ENCODE results near the gene RAD9A. TPM values are rescaled to one million over a fixed set of nuclear protein-coding genes. Genes with fewer than 3 reads are reported as not detected.

The RAD9A gene
- total RNA-seq, 4 donors from 2014 or later, result 37.0 to 73.4 (median 61.6) TPM

DNA sequence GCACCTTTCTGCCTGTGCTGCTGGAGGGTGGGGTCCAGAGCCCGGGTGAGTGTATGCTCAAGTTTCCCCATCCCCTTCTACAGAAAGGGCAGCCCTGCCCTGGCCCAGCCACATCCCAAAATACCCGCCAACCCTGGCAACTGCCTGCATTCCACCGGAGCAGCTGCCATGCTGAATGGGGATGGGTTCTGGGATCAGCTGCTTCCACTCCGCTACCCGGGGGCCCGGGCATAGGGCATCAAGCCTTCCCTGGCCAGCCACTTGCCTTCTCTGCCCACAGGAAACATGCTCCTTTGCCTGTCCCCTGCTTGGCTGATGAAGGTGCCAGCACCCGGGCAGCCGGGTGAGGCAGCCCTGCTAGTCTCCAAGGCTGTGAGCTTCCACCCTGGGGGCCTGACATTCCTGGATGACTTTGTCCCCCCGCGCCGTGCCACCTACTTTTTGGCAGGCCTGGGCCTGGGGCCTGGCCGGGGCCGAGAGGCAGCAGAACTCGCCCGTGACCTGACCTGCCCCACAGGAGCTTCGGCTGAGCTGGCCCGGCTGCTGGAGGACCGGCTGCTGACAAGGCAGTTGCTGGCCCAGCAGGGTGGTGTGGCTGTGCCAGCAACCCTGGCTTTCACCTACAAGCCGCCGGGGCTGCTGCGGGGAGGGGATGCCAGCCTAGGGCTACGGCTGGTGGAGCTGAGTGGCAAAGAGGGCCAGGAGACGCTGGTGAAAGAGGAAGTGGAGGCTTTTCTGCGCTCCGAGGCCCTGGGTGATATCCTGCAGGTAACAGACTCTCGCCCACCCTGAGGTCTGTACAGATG is 26.9 kb downstream of the RAD9A start:
- Histone ChIP-seq H3K27ac (peak overlapping the region in 2 of 4 donors; percentile 49 to 98), H3K27me3 (peaks cover 0 to 8% of the 10 kb centered on the region in 2 donors), H3K4me3 (no peak overlapping the region), H3K4me1 (peaks cover 0 to 50% (median 30%) of the 10 kb centered on the region in 4 donors), H3K36me3 (no peaks in the 10 kb centered on the region), H3K9me3 (no peaks in the 10 kb centered on the region)
- TF ChIP-seq POLR2A (IDR thresholded peaks at IDR 0.05), result no peak
- TF ChIP-seq, protein P1, sequence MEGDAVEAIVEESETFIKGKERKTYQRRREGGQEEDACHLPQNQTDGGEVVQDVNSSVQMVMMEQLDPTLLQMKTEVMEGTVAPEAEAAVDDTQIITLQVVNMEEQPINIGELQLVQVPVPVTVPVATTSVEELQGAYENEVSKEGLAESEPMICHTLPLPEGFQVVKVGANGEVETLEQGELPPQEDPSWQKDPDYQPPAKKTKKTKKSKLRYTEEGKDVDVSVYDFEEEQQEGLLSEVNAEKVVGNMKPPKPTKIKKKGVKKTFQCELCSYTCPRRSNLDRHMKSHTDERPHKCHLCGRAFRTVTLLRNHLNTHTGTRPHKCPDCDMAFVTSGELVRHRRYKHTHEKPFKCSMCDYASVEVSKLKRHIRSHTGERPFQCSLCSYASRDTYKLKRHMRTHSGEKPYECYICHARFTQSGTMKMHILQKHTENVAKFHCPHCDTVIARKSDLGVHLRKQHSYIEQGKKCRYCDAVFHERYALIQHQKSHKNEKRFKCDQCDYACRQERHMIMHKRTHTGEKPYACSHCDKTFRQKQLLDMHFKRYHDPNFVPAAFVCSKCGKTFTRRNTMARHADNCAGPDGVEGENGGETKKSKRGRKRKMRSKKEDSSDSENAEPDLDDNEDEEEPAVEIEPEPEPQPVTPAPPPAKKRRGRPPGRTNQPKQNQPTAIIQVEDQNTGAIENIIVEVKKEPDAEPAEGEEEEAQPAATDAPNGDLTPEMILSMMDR (IDR thresholded peaks at IDR 0.05), result no peak
- DNase-seq, result peak in 2 of 3 donors; percentile 72 to 78

DNA sequence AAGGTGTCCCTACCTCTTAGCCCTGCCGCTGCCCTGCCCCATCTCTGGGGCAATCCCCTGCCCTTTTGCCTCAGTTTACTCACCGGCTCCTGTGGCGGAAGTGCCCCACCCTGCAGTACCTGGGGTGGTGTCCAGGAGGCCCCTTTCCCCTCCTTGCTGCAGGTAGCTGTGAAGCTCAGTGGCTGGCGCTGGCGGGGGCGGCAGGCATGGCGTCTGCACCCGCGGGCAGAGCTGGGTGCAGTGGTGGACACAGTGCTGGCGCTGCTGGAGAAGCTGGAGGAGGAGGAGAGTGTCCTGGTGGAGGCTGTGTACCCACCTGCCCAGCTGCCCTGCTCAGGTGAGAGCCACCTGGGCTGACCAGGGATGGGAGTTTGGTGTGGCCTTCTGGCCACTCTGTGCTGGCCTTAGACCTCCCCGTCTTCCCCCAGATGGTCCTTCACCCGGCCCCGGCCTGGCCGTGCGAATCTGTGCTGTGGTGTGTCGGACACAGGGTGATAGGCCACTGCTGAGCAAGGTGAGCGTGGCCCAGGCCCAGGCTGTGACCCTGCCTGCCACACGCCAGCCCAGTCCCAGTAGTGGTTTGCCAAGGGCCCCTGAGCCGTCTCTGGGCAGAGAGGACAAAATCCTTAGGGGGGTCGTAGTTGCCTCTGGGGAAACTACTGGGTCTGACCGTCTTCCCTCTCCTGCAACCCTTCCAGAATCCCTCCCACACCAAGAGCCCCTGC is 27.7 kb downstream of the RAD9A start:
- Histone ChIP-seq H3K4me3 (no peak overlapping the region), H3K4me1 (peaks cover 0 to 50% (median 30%) of the 10 kb centered on the region in 4 donors), H3K36me3 (no peaks in the 10 kb centered on the region), H3K9me3 (no peaks in the 10 kb centered on the region), H3K27ac (peak overlapping the region in 3 of 4 donors; percentile 49 to 98 (median 96)), H3K27me3 (peaks cover 0 to 8% of the 10 kb centered on the region in 2 donors)
- TF ChIP-seq, protein P1 (IDR thresholded peaks at IDR 0.05), result no peak
- no peak for TF ChIP-seq POLR2A (IDR thresholded peaks at IDR 0.05)
- no peak for DNase-seq

DNA sequence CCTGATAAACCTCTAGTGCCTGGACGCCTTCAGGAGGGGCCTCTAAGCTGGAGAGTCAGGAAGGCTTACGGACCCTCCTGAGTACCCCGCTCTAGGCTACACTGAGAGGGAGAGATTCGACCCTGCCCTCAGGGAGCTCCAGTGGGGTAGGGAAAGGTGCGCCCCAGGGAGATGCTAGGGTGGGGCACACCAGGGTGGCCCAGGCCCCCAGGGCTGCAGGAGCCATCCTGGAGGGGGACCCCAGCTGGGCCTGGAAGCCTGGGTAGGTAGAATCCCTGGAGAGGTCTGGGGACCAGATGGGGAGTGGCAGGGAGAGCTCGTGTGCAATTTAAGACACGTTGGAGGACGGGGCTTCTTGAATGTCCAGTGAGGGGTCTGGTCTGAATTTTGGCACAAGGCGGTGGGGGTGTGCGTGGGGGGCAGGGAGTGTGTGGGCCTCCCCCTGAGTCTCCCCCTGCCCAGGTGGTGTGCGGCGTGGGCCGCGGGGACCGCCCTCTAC is 28.4 kb downstream of the RAD9A start:
- peak overlapping the region; percentile 51 to 96 (median 76) for H3K4me3 ChIP-seq
- peak overlapping the region; percentile 94 to 98 (median 95) for H3K27ac ChIP-seq
- TF ChIP-seq, protein P1 (IDR thresholded peaks at IDR 0.05), result no peak
- TF ChIP-seq POLR2A (IDR thresholded peaks at IDR 0.05), result no peak
- peaks cover 0 to 45% (median 27%) of the 10 kb centered on the region in 4 donors for H3K4me1 ChIP-seq
- no peaks in the 10 kb centered on the region for H3K36me3 ChIP-seq
- DNase-seq, result no peak
- no peaks in the 10 kb centered on the region for H3K9me3 ChIP-seq
- peaks cover 0 to 6% of the 10 kb centered on the region in 2 donors for H3K27me3 ChIP-seq

DNA sequence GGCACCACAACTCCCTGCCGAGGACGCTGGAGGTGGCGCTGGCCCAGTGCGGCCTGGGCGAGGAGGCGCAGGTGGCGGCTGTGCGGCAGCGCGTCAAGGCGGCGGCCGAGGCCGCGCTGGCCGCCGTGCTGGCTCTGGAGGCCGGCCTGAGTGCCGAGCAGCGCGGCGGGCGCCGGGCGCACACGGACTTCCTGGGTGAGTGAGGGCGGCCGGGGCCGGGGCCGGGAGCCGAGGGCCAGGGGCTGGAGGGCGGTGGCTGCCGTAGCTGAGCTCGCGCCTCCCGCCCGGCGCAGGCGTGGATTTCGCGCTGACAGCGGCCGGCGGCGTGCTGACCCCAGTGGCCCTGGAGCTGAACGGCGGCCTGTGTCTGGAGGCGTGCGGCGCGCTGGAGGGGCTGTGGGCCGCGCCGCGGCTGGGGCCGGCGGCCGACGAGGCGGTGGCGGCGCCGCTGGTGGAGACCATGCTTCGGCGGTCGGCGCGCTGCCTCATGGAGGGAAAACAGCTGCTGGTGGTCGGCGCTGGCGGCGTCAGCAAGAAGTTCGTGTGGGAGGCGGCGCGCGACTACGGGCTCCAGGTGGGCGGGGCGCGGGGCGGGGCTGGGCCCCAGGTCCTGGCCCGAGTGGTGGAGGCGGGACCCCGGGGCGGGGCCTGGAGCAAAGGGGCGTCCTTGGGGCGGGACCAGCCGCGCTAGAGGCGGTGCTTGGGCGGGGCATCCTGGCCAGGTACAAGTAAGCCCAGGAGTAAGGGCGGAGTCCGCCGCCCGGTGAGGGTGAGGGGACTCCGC is 29.1 kb downstream of the RAD9A start:
- no peaks in the 10 kb centered on the region for H3K36me3 ChIP-seq
- peak; percentile 46 to 52 for TF ChIP-seq POLR2A (IDR thresholded peaks at IDR 0.05)
- TF ChIP-seq, protein P1 (IDR thresholded peaks at IDR 0.05), result peak in 3 of 6 experiments; percentile 23 to 30 (median 26)
- peak overlapping the region; percentile 51 to 96 (median 76) for H3K4me3 ChIP-seq
- peak overlapping the region; percentile 94 to 98 (median 95) for H3K27ac ChIP-seq
- no peaks in the 10 kb centered on the region for H3K9me3 ChIP-seq
- H3K4me1 ChIP-seq, result peaks cover 0 to 41% (median 24%) of the 10 kb centered on the region in 4 donors
- H3K27me3 ChIP-seq, result no peaks in the 10 kb centered on the region
- peak; percentile 99 to 100 (median 99) for DNase-seq
